Measurements from ENCODE around the gene WDPCP. TPM values are rescaled to one million over a fixed set of nuclear protein-coding genes. Genes with fewer than 3 reads are reported as not detected.

Gene WDPCP
- total RNA-seq, 2 donors from 2014 or later: 8.4 to 12.6 TPM

DNA sequence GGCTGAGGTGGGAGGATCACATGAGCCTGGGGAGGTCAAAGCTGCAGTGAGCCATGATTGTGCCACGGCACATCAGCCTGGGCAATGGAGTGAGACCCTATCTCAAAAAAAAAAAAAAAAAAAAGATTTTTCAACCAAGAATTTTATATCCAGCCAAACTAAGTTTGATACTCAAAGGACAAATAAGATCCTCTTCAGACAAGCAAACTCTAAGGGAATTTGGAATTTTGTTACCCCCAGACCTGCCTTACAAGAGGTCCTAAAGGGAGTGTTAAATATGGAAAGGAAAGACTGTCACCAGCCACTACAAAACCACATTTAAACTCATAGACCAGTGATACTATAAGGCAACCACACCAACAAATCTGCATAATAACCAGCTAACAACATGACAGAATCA, 67.5 kb downstream of the WDPCP start:
- H3K9me3 ChIP-seq: no peaks in the 10 kb centered on the region
- no peak for DNase-seq (ENCODE audit: low spot score)
- 100% methylated on average over 1 of the region's 1 CpG for WGBS

DNA sequence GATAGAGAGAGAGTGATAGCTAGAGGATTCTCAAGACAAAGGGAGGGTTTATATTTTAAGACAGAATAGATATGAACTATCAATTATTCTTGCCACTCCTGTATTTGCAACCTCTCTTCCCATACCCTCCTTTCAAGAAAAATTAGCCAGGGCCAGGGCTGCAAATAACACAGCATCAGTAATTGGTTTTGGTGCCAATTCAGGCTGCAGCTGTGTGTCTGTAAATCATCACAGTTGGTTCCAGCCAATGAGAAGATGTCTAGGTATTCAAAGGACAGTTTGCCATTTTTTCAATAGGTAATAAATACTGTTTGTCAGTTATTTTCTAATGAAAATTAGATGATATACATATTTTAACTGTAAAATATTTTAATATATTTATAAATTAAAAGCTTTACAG, 73.5 kb downstream of the WDPCP start:
- Histone ChIP-seq H3K4me1 (replicated peaks) (no peaks in the 10 kb centered on the region), H3K9me3 (no peaks in the 10 kb centered on the region), H3K4me3 (no peak overlapping the region), H3K36me3 (no peaks in the 10 kb centered on the region), H3K27me3 (replicated peaks; ENCODE audit: insufficient read depth) (no peaks in the 10 kb centered on the region), H3K27ac (no peak overlapping the region)
- TF ChIP-seq, protein P1, sequence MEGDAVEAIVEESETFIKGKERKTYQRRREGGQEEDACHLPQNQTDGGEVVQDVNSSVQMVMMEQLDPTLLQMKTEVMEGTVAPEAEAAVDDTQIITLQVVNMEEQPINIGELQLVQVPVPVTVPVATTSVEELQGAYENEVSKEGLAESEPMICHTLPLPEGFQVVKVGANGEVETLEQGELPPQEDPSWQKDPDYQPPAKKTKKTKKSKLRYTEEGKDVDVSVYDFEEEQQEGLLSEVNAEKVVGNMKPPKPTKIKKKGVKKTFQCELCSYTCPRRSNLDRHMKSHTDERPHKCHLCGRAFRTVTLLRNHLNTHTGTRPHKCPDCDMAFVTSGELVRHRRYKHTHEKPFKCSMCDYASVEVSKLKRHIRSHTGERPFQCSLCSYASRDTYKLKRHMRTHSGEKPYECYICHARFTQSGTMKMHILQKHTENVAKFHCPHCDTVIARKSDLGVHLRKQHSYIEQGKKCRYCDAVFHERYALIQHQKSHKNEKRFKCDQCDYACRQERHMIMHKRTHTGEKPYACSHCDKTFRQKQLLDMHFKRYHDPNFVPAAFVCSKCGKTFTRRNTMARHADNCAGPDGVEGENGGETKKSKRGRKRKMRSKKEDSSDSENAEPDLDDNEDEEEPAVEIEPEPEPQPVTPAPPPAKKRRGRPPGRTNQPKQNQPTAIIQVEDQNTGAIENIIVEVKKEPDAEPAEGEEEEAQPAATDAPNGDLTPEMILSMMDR (IDR thresholded peaks at IDR 0.05): no peak
- TF ChIP-seq POLR2A (IDR thresholded peaks at IDR 0.05) (no peak), POLR2AphosphoS5 (IDR thresholded peaks at IDR 0.05) (no peak)
- intact Hi-C loops (cut with DNase I): no loop called here
- no peak for DNase-seq (ENCODE audit: low spot score)

More for the DNA sequence above, 67.5 kb downstream of the WDPCP start:
- intact Hi-C loops (cut with DNase I): no loop called here
- no peaks in the 10 kb centered on the region for H3K36me3 ChIP-seq
- TF ChIP-seq POLR2AphosphoS5 (IDR thresholded peaks at IDR 0.05): no peak
- TF ChIP-seq POLR2A (IDR thresholded peaks at IDR 0.05): no peak
- TF ChIP-seq, protein P1 (IDR thresholded peaks at IDR 0.05): no peak
- no peaks in the 10 kb centered on the region for H3K27me3 ChIP-seq (replicated peaks; ENCODE audit: insufficient read depth)
- no peak overlapping the region for H3K4me3 ChIP-seq
- no peak overlapping the region for H3K27ac ChIP-seq
- H3K4me1 ChIP-seq (replicated peaks): no peaks in the 10 kb centered on the region

DNA sequence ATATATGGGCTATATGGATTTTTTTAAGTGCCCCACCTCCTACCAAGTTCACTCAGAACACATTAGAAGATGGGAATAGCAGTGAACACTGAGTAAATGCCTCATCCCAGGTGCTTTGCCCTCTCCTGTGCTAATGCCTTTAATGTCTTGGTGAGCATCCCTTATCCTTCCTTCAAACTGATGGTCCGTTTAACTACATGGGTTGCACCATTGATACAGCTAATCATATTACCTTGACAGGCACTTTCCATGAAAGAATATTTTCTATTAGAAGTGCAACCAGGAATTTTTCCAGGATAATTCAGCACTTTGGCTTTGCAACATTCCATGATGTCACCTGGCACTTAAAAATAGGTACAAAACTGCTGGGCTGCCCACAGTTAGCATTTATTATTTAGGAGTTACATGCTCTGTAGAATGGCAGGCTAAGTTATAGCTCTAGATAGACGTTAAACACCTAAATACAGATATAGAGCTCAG, 74.0 kb downstream of the WDPCP start:
- no peak overlapping the region for H3K4me3 ChIP-seq
- intact Hi-C loops (cut with DNase I): no loop called here
- no peak for DNase-seq (ENCODE audit: low spot score)
- no peaks in the 10 kb centered on the region for H3K27me3 ChIP-seq (replicated peaks; ENCODE audit: insufficient read depth)
- no peak overlapping the region for H3K27ac ChIP-seq
- 80% methylated on average over 2 of the region's 2 CpGs for WGBS
- no peaks in the 10 kb centered on the region for H3K36me3 ChIP-seq
- H3K9me3 ChIP-seq: no peaks in the 10 kb centered on the region
- TF ChIP-seq POLR2A (IDR thresholded peaks at IDR 0.05) (no peak), POLR2AphosphoS5 (IDR thresholded peaks at IDR 0.05) (no peak)
- TF ChIP-seq, protein P1 (IDR thresholded peaks at IDR 0.05): no peak
- H3K4me1 ChIP-seq (replicated peaks): no peaks in the 10 kb centered on the region

DNA sequence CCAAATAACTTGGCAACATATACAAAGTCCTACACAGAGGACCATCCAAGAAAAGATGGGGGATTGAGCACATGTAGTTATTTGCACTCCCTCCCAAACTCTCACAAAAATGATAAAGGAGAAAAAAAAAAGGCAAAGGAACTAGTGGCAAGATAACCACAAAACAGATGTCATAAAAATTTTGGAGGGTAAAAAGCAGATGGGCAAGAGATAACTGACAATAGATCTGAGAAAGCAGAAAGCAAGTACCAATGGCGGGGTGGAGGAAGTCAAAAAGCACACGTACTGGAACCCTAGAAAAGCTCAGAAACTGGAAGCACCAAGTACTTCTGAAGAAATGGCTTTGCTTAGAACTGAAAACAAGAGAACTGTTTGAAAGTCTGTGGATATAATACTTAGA, 82.0 kb downstream of the WDPCP start:
- intact Hi-C loops (cut with DNase I): no loop called here
- no peak for DNase-seq (ENCODE audit: low spot score)
- 82% methylated on average over 2 of the region's 2 CpGs for WGBS
- no peaks in the 10 kb centered on the region for H3K27me3 ChIP-seq (replicated peaks; ENCODE audit: insufficient read depth)
- H3K4me3 ChIP-seq: no peak overlapping the region
- H3K4me1 ChIP-seq (replicated peaks): no peaks in the 10 kb centered on the region
- H3K9me3 ChIP-seq: no peaks in the 10 kb centered on the region
- no peak for TF ChIP-seq POLR2A (IDR thresholded peaks at IDR 0.05)
- no peak for TF ChIP-seq POLR2AphosphoS5 (IDR thresholded peaks at IDR 0.05)
- TF ChIP-seq, protein P1 (IDR thresholded peaks at IDR 0.05): no peak
- no peaks in the 10 kb centered on the region for H3K36me3 ChIP-seq
- no peak overlapping the region for H3K27ac ChIP-seq

DNA sequence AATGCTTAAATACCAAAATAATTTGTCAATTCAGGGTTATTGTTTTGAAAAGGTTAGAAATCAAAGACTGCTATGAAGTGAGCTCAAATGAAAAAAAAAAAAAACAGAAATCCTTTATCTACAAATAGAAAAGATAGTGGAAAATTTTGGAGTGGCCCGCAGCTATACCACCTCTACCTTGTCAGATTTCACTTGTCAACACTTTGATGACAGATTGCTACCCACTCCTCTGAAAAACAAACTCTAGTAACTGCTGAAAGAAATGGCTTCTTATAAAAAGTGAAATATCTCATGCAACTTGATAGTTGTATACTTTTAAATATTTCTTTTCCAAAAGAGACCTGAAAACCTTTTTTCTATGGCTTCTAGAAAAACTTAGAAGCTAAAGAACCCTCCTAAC, 84.5 kb downstream of the WDPCP start:
- H3K4me1 ChIP-seq (replicated peaks): no peaks in the 10 kb centered on the region
- intact Hi-C loops (cut with DNase I): no loop called here
- no peaks in the 10 kb centered on the region for H3K9me3 ChIP-seq
- no peaks in the 10 kb centered on the region for H3K36me3 ChIP-seq
- no peak for DNase-seq (ENCODE audit: low spot score)
- H3K4me3 ChIP-seq: no peak overlapping the region
- WGBS: 88% methylated on average over 1 of the region's 1 CpG
- TF ChIP-seq, protein P1 (IDR thresholded peaks at IDR 0.05): no peak
- no peak for TF ChIP-seq POLR2AphosphoS5 (IDR thresholded peaks at IDR 0.05)
- no peak for TF ChIP-seq POLR2A (IDR thresholded peaks at IDR 0.05)
- no peaks in the 10 kb centered on the region for H3K27me3 ChIP-seq (replicated peaks; ENCODE audit: insufficient read depth)
- no peak overlapping the region for H3K27ac ChIP-seq
